Measurements from ENCODE around the gene NAV1.
A peak's percentile ranks its signal among the peaks of the same experiment; 100 is the strongest.

The NAV1 gene

DNA sequence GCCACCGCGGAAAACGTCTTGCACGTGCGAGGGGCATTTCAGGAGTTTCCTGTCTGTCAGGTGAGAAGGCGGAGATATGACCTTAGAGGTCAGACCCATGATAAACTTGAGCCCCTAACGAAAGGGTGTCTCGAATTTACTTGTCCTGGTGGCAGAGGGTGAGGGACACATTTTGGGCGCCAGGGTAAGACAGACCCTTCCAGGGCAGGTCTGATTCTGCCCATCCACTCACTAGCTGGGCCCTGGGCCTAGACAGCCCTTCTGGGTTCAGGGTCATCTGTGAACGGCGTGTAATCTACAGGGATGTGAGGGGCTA lies 31.6 kb upstream of the NAV1 start:
- TF ChIP-seq JUND (IDR thresholded peaks at IDR 0.05; ENCODE audit: low read depth) = no peak
- in situ Hi-C loops (cut with HindIII; ENCODE audit: low pct_unique_long_range_greater_than_20kb, low sequenced_read_pairs) = no loop called here
- no peak for DNase-seq (ENCODE audit: low read depth in 1 of 2, low spot score in 1 of 2)

DNA sequence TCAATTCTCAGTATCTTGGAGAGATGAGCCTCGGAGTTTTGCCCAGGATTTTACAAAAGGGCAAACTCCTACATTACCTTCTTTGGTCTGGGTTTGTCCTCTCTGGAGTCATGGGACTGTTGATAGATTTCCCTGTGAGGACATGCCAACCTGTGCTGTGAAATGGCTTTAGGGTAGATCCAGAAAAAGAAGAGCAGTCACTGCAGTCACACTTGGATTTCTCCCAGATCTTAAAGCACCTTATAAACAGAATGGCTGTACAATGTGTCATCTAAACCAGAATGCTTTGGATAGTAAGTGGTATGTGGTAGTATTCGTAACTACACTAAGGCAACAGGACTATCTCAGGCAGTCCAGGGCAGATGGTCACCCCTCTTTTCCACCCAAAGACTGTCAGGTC lies 30.1 kb upstream of the NAV1 start:
- no peak for DNase-seq (ENCODE audit: low read depth in 1 of 2, low spot score in 1 of 2)
- in situ Hi-C loops (cut with HindIII; ENCODE audit: low pct_unique_long_range_greater_than_20kb, low sequenced_read_pairs) = no loop called here
- TF ChIP-seq JUND (IDR thresholded peaks at IDR 0.05; ENCODE audit: low read depth) = no peak

DNA sequence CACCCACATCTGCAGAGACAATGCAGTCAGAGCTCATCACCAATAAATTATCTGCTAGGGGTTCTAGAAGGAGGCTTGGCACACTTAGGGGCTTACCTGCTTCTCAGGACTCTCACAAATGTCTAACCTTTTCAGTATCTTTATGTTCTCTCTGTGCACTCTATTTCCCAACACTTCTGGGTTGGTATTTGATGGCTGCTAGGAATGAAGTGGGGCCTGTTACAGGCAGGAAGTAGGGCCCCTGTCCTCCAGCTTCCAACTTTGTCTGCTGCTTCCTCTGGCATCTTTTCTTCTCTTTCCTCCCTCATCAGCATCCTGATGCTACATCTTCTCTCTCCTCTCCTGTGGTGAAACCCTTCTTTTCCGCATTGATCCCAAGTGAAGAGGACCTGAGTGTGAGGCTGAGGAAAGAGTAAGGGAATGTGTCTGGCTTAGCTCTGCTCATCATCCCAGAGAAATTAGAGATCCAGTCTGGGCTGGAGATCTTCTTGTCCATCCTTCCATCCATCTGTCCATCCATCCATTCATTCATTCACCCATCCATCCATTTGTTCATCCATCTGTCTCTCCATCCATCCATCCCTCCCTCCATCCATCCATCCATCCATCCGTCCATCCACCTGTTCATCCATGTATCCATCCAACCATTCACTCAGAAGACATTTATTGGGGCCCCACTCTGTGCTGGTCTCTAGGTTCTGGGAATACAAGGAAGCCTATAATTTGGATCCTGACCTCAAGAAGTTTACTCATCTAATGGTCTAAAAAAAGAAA lies 29.1 kb upstream of the NAV1 start:
- no peak for TF ChIP-seq JUND (IDR thresholded peaks at IDR 0.05; ENCODE audit: low read depth)
- in situ Hi-C loops (cut with HindIII; ENCODE audit: low pct_unique_long_range_greater_than_20kb, low sequenced_read_pairs) = no loop called here
- no peak for DNase-seq (ENCODE audit: low read depth in 1 of 2, low spot score in 1 of 2)

DNA sequence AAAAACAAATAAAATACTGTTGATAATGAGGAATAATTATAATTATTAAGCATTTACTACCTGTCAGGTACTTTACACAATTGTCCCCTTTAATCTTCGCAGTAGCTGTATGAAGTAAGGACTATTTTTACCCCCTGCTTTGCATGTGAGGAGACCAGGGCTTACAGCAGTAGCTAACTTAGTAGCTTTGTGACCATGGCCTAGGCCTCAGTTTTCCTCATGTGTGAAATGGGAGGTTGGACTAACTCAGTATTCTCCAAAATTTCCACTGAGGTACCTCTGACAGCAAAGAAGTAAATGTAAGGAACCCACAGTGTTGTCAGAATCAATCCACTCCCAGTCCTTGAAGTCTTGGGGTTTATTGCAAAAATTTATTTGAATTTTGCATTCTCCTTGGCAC lies 28.2 kb upstream of the NAV1 start:
- no peak for DNase-seq (ENCODE audit: low read depth in 1 of 2, low spot score in 1 of 2)
- no peak for TF ChIP-seq JUND (IDR thresholded peaks at IDR 0.05; ENCODE audit: low read depth)
- in situ Hi-C loops (cut with HindIII; ENCODE audit: low pct_unique_long_range_greater_than_20kb, low sequenced_read_pairs) = no loop called here

DNA sequence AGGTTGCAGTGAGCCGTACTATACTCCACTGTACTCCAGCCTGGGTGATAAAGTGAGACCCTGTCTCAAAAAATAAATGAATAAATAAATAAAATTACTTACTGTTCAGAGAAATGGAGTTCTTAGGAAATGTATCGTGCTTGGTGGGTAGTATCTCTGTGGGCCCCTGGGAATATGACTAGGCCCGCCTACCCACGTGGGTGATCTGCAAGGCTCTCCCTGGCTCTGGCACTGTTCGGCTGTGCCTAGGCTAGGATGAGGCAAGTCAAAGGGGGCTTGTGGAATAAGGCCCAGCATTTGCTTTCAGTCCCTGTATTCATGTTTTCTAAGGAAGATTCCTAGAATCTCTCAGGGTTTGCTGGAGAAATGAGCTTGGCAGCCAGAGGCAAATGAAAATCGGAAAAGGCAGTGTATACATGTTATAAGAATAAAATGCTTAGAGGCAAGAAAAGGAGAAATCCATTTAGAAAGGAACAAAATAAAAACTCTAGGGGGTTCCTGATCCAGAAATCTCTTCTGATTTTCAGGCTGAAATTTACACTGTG lies 27.5 kb upstream of the NAV1 start:
- no peak for TF ChIP-seq JUND (IDR thresholded peaks at IDR 0.05; ENCODE audit: low read depth)
- in situ Hi-C loops (cut with HindIII; ENCODE audit: low pct_unique_long_range_greater_than_20kb, low sequenced_read_pairs) = no loop called here
- DNase-seq (ENCODE audit: low read depth in 1 of 2, low spot score in 1 of 2) = no peak

DNA sequence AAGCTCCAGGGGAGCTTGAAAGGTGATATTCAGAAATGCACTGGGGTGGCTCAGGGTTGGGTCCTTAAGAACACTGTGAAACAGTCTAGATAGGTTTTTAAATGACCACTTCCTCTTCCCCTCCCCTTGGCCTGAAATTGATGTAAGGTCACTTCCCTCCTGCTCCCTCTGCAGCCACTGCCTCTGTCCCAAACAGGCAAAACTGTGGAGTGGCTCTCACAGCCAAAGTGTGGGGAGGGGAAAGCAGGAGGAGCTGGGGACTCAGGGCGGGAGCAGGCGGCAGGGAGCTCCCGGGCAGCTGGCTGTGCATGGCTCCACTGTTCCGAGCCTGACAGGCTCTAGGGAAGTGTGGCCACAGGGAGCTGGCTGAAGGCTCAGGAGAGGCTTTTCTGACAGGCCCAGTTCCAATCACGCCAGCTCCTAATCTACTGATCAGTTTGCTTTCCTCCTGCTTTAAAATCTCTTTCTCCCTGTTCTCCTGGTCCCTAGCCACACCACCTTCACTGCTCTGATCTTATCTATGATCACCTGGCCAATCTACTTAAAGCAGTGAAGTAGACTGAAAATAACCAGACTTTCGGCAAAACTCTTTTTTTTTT lies 26.9 kb upstream of the NAV1 start:
- peak; percentile 44 to 56 for DNase-seq (ENCODE audit: low read depth in 1 of 2, low spot score in 1 of 2)
- in situ Hi-C loops (cut with HindIII; ENCODE audit: low pct_unique_long_range_greater_than_20kb, low sequenced_read_pairs) = no loop called here
- no peak for TF ChIP-seq JUND (IDR thresholded peaks at IDR 0.05; ENCODE audit: low read depth)

DNA sequence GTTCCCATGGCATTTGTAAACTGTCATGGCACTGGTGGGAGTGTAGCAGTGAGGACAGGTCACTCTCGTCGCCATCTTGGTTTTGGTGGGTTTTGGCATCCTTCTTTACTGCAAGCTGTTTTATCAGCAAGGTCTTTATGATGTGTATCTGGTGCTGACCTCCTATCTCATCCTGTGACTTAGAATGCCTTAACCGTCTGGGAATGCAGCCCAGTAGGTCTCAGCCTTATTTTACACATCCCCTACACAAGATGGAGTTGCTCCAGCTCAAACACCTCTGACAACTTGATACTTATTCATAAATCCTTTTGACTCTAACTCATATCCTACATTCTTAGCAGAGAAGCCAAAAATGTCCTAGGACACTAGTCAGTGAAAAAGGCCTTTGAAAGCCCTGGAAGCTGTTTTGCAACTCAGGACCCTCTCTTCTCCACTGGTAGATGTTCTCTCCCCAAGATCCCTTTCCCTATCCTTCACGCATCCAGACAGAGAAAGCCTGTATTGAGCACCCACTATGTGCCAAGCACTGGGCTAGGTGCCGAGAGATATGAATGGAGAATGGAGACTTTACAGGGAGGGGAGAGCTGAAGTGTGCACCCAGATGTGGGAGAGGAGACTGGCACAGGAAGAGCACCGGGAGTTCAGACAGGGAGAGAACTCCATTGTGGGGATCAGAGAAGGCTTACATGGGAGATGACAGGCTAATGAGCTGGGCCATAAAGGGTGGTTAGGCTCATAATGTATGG lies 25.3 kb upstream of the NAV1 start:
- in situ Hi-C loops (cut with HindIII; ENCODE audit: low pct_unique_long_range_greater_than_20kb, low sequenced_read_pairs) = no loop called here
- DNase-seq (ENCODE audit: low read depth in 1 of 2, low spot score in 1 of 2) = no peak
- TF ChIP-seq JUND (IDR thresholded peaks at IDR 0.05; ENCODE audit: low read depth) = no peak

DNA sequence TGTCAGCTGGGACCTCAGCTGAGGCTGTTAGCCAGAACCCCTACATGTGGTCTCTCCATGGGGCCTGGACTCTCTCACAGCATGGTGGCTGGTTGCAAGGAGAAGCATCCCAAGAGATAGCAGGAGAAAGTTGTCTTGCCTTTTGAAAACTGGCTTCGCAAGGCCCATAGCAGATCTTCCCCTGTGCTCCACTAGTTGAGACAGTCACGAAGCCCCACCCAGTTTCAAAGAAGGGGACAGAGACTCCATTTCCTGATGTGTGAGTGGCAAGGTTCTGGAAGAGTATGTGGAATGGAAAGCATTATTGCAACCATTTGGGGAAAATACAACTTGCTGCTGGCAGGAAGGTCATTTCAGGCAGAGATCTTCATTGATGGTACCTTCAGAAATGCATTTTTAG lies 24.5 kb upstream of the NAV1 start:
- TF ChIP-seq JUND (IDR thresholded peaks at IDR 0.05; ENCODE audit: low read depth) = no peak
- in situ Hi-C loops (cut with HindIII; ENCODE audit: low pct_unique_long_range_greater_than_20kb, low sequenced_read_pairs) = no loop called here
- no peak for DNase-seq (ENCODE audit: low read depth in 1 of 2, low spot score in 1 of 2)

DNA sequence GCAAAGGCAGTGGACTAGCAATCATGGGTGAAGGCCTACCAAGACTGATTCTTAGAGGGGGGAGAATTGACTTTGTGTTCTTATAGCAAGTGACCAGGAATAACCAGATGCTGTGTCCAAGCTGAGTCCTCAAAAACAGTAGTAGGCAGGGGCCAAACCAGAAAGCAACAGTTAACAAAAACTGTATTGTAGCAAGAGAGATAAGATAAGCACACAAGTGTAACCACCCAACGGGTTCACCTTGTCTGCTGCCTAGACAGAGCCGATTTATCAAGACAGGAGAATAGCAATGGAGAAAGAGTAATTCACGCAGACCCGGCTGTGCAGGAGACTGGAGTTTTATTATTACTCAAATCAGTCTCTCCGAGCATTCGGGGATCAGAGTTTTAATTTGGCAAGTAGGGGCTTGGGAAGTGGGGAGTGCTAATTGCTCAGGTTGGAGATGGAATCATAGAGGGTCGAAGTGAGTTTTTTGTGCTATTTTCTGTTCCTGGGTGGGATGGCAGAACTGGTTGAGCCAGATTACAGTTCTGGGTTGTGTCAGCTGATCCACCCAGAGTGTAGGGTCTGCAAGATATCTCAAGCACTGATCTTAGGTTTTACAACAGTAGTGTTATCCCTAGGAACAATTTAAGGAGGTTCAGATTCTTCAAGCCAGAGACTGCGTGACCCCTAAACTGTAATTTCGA lies 23.7 kb upstream of the NAV1 start:
- TF ChIP-seq JUND (IDR thresholded peaks at IDR 0.05; ENCODE audit: low read depth) = no peak
- in situ Hi-C loops (cut with HindIII; ENCODE audit: low pct_unique_long_range_greater_than_20kb, low sequenced_read_pairs) = no loop called here
- no peak for DNase-seq (ENCODE audit: low read depth in 1 of 2, low spot score in 1 of 2)

DNA sequence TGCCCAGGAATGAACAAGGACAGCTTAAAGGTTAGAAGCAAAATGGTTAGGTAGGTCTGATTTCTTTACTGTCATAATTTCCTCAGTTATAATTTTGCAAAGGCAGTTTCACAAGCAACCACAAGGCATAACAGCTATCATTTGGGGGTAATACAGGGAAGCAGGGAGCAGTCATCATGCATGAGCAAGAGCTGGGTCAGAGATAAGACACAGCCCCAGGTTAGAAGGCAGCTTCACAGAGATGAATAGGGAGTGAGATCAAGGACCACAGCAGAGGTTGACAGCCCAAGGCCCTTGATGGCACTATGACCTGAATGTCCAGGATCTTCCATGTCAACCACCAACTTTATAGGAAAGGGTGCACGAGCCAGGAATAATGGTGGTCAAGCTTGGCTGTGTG lies 23.0 kb upstream of the NAV1 start:
- DNase-seq (ENCODE audit: low read depth in 1 of 2, low spot score in 1 of 2) = no peak
- in situ Hi-C loops (cut with HindIII; ENCODE audit: low pct_unique_long_range_greater_than_20kb, low sequenced_read_pairs) = no loop called here
- TF ChIP-seq JUND (IDR thresholded peaks at IDR 0.05; ENCODE audit: low read depth) = no peak

DNA sequence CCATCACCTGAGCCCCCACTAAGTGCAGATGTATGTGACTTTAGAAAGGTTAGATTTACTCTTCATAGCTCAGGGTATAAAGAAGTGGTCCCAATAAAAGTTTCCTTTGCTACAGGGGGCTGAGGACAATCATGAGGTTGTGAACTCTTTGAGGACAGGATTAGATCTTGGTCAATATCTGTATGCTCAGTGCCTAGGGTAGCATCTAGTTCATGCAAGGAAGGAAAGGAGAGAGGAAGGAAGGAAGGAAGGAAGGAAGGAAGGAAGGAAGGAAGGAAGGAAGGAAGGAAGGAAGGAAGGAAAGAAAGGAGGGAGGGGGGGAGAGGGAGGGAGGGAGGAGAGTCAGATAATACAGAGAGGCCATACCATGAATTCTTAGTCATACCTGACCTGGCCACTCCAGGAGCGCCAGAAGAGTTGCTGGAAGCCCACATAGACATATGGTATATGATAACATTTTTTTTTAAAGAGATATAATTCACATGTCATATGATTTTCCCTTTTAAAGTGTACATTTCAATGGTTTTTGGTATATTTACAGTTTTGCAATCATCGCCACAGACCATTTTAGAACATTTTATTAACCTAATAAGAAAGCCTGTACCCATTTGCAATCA lies 22.3 kb upstream of the NAV1 start:
- in situ Hi-C loops (cut with HindIII; ENCODE audit: low pct_unique_long_range_greater_than_20kb, low sequenced_read_pairs) = no loop called here
- no peak for DNase-seq (ENCODE audit: low read depth in 1 of 2, low spot score in 1 of 2)
- TF ChIP-seq JUND (IDR thresholded peaks at IDR 0.05; ENCODE audit: low read depth) = no peak

DNA sequence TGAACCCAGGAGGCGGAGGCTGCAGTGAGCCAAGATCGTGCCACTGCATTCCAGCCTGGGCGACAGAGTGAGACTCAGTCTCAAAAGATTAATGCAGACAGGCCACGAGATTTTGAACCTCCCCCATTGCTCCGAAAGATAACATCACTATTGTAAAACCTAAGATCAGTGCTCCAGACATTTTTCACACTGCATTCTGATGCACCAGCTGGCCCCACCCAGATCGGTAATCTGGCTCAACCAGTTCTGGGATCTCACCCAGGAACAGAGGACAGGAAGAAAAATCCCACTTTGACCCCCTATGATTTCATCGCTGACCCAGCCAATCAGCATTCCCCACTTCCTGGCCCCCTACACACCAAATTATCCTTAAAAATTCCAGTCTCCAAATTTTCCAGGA lies 21.3 kb upstream of the NAV1 start:
- no peak for TF ChIP-seq JUND (IDR thresholded peaks at IDR 0.05; ENCODE audit: low read depth)
- DNase-seq (ENCODE audit: low read depth in 1 of 2, low spot score in 1 of 2) = no peak
- in situ Hi-C loops (cut with HindIII; ENCODE audit: low pct_unique_long_range_greater_than_20kb, low sequenced_read_pairs) = no loop called here

Data from T47D (cell line).